Endodermal cell (in vitro differentiated cells): ENCODE measurements around the gene HERC3. TPM values are rescaled to one million over a fixed set of nuclear protein-coding genes. Genes with fewer than 3 reads are reported as not detected.
A peak's percentile ranks its signal among the peaks of the same experiment; 100 is the strongest.

Experiments
- DNase-seq: peaks from one replicate; pipeline ENCODE4 v3.0.0-alpha.2; 2017
- H3K27ac ChIP-seq: 2 replicates; pipeline ENCODE4 v1.5.1; 2013; ENCODE audit warnings: mild to moderate bottlenecking, low read depth, low read length, moderate library complexity
- H3K27me3 ChIP-seq: 2 replicates; pipeline ENCODE4 v1.6.1; 2013; ENCODE audit warnings: mild to moderate bottlenecking, low read length, moderate library complexity; ENCODE audit not compliant: insufficient read depth, control insufficient read depth, poor library complexity, severe bottlenecking
- H3K36me3 ChIP-seq: 2 replicates; pipeline ENCODE4 v1.7.0; 2013; ENCODE audit warnings: mild to moderate bottlenecking, low read length, moderate library complexity; ENCODE audit not compliant: control insufficient read depth, insufficient read depth
- H3K4me1 ChIP-seq: one replicate; pipeline ENCODE4 v1.7.0; 2013; ENCODE audit warnings: low read length; ENCODE audit not compliant: control insufficient read depth, insufficient read depth
- H3K4me3 ChIP-seq: 2 replicates; pipeline ENCODE4 v1.5.1; 2013; ENCODE audit warnings: mild to moderate bottlenecking, low read length, moderate library complexity
- H3K9ac ChIP-seq: 2 replicates; pipeline ENCODE4 v1.6.1; 2013; ENCODE audit warnings: mild to moderate bottlenecking, low read length, moderate library complexity; ENCODE audit not compliant: poor library complexity, severe bottlenecking; ENCODE audit errors: extremely low read depth
- H3K9me3 ChIP-seq: 2 replicates; pipeline ENCODE4 v1.6.1; 2013; ENCODE audit warnings: mild to moderate bottlenecking, low read length, moderate library complexity; ENCODE audit not compliant: control insufficient read depth
- H3K27ac Mint-ChIP-seq: 2 replicates; pipeline ENCODE4 v1.8.0; 2020; ENCODE audit warnings: mixed read lengths
- H3K27me3 Mint-ChIP-seq: 2 replicates; pipeline ENCODE4 v1.8.0; 2021; ENCODE audit warnings: mild to moderate bottlenecking, mixed read lengths; ENCODE audit not compliant: insufficient read depth
- H3K36me3 Mint-ChIP-seq: 2 replicates; pipeline ENCODE4 v1.8.0; 2020; ENCODE audit warnings: low read depth, mixed read lengths
- H3K4me1 Mint-ChIP-seq: 2 replicates; pipeline ENCODE4 v1.8.0; 2020; ENCODE audit warnings: mixed read lengths
- H3K4me3 Mint-ChIP-seq: 2 replicates; pipeline ENCODE4 v1.8.0; 2020; ENCODE audit warnings: mild to moderate bottlenecking, moderate library complexity, mixed read lengths
- H3K9me3 Mint-ChIP-seq: 2 replicates; pipeline ENCODE4 v1.8.0; 2020; ENCODE audit warnings: mild to moderate bottlenecking, mixed read lengths
- WGBS, 2 experiments: methylation state at CpG; one replicate each; pipeline versions ENCODE4 v1.1.5 to v1.1.7; 2013; ENCODE audit warnings: missing lambda C conversion rate in 2 of 2, mixed read lengths in 1 of 2; ENCODE audit not compliant: insufficient coverage in 1 of 2, insufficient read length in 1 of 2; 5-methylcytosine and 5-hydroxymethylcytosine counted together
- total RNA-seq, 2 donors: library from RNA; stranded (reverse); fragmentation: NEBNext Ultra II Directional in 1 of 2; extraction: Animal tissue kit (Norgen Biotek cat#: 25700) in 1 of 2; gene quantifications; 2 replicates in 1 of 2; 3 replicates in 1 of 2; pipeline ENCODE4 v1.2.1, GENCODE V29; 2021
- TF ChIP-seq, protein P1 (sequence below): fragments of 200-600 bp; sonication (generic); conservative IDR thresholded peaks from 2 replicates; pipeline ENCODE4 v1.5.0; 2021; ENCODE audit warnings: antibody characterized with exemption, mild to moderate bottlenecking

HERC3 gene
- total RNA-seq, 2 donors from 2014 or later, result 4.4 to 5.9 TPM

DNA sequence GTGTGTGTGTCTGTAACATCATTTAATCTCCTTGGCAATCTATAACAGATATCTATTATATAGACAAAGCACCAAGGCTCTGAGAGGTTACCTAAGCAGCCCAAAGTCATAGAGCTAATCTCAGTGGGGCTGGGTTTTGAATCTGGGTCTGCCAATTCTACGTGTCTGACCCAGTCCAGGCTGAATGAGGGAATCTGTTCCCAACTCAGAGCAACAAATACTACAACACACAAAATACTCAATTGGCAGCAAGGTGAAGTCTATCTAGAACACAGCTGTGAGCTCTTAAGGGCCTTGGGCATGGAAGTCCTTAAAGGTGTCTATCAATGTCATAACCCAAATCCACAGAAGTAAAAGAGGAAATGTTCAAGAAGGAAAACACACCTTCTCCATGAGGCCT is 152.9 kb downstream of the HERC3 start:
- no peaks in the 10 kb centered on the region for H3K9me3 Mint-ChIP-seq
- no peaks in the 10 kb centered on the region for H3K27me3 Mint-ChIP-seq
- H3K4me1 ChIP-seq, result no peaks in the 10 kb centered on the region
- H3K27me3 ChIP-seq, result no peaks in the 10 kb centered on the region
- no peak for DNase-seq
- no peak overlapping the region for H3K27ac Mint-ChIP-seq
- H3K4me3 ChIP-seq, result no peak overlapping the region
- H3K36me3 Mint-ChIP-seq, result peaks cover 30% of the 10 kb centered on the region
- H3K4me3 Mint-ChIP-seq, result no peak overlapping the region
- TF ChIP-seq, protein P1, sequence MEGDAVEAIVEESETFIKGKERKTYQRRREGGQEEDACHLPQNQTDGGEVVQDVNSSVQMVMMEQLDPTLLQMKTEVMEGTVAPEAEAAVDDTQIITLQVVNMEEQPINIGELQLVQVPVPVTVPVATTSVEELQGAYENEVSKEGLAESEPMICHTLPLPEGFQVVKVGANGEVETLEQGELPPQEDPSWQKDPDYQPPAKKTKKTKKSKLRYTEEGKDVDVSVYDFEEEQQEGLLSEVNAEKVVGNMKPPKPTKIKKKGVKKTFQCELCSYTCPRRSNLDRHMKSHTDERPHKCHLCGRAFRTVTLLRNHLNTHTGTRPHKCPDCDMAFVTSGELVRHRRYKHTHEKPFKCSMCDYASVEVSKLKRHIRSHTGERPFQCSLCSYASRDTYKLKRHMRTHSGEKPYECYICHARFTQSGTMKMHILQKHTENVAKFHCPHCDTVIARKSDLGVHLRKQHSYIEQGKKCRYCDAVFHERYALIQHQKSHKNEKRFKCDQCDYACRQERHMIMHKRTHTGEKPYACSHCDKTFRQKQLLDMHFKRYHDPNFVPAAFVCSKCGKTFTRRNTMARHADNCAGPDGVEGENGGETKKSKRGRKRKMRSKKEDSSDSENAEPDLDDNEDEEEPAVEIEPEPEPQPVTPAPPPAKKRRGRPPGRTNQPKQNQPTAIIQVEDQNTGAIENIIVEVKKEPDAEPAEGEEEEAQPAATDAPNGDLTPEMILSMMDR, result no peak
- H3K9ac ChIP-seq, result no peak overlapping the region
- peaks cover 16% of the 10 kb centered on the region for H3K36me3 ChIP-seq
- H3K9me3 ChIP-seq, result no peaks in the 10 kb centered on the region
- no peak overlapping the region for H3K27ac ChIP-seq
- 79% methylated on average over 1 of the region's 1 CpG; no CpG with 5 or more reads in 1 of the 2 experiments for WGBS, 2 experiments
- no peaks in the 10 kb centered on the region for H3K4me1 Mint-ChIP-seq

DNA sequence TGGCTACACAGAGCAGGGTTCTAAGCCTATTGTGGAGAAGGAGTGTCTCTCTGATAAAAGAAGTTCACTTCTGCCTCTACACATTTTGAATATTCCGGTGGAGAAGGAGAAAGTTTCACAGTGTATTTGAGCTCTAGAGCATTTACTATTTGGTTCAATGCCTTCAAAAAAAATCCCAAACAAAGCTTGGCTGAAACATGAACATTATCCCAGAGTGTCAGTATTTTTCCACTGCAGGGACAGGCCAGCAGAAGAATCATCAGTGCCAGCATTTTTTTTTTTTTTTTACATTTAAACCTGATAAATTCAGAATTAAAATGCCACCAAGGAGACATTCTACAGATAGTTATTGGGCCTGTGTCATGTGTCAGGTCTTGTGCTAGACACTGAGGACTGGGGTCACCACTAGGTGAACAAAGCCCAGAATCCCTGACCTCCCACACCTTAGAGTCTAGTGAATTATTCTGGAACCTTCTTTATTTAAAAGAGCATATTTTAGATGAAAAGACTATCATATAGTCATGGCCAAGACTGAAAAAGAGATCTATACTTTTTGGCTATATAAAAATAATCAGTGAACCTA is 153.4 kb downstream of the HERC3 start:
- TF ChIP-seq, protein P1, result peak; percentile 21
- Histone ChIP-seq H3K9me3 (no peaks in the 10 kb centered on the region), H3K27me3 (no peaks in the 10 kb centered on the region), H3K9ac (no peak overlapping the region), H3K4me1 (no peaks in the 10 kb centered on the region), H3K27ac (no peak overlapping the region), H3K36me3 (peaks cover 17% of the 10 kb centered on the region), H3K4me3 (no peak overlapping the region)
- Mint-ChIP-seq H3K27ac (no peak overlapping the region), H3K4me1 (no peaks in the 10 kb centered on the region), H3K36me3 (peaks cover 32% of the 10 kb centered on the region), H3K4me3 (no peak overlapping the region), H3K9me3 (no peaks in the 10 kb centered on the region), H3K27me3 (no peaks in the 10 kb centered on the region)
- 90% methylated on average over 1 of the region's 1 CpG; no CpG with 5 or more reads in 1 of the 2 experiments for WGBS, 2 experiments
- DNase-seq, result no peak

DNA sequence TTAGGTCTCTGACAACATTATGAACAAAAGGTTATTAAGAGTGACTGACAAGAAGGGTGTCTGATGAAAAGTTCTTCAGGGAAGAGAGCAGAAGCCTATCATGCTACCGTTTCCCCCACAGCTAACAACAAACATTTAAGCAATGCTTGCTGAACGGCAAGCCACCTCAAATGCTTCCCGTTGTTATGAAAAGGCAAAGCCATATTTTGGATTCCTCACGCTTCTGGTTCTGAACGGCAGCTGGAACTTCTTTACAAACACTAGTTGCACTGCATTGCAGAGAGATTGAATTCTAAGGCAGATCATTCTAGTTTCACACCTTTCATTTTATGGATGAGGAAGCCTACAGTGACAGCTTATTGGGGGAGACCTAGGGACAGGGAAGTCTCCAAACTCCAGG is 153.9 kb downstream of the HERC3 start:
- no peak overlapping the region for H3K27ac ChIP-seq
- DNase-seq, result no peak
- WGBS, 2 experiments, result 94 to 97% methylated on average over 4 to 5 of the region's 5 CpGs

More for the DNA sequence above, 153.9 kb downstream of the HERC3 start:
- Histone ChIP-seq H3K4me1 (no peaks in the 10 kb centered on the region), H3K27me3 (no peaks in the 10 kb centered on the region), H3K9me3 (no peaks in the 10 kb centered on the region), H3K4me3 (no peak overlapping the region), H3K9ac (no peak overlapping the region), H3K36me3 (peaks cover 17% of the 10 kb centered on the region)
- no peaks in the 10 kb centered on the region for H3K4me1 Mint-ChIP-seq
- peaks cover 35% of the 10 kb centered on the region for H3K36me3 Mint-ChIP-seq
- H3K9me3 Mint-ChIP-seq, result no peaks in the 10 kb centered on the region
- TF ChIP-seq, protein P1, result no peak
- no peak overlapping the region for H3K4me3 Mint-ChIP-seq
- no peaks in the 10 kb centered on the region for H3K27me3 Mint-ChIP-seq
- H3K27ac Mint-ChIP-seq, result no peak overlapping the region
